GM19023 (cell line): Measurements from ENCODE around the gene SKP2.
"Not testable (repeated sequence)": the region's sequence is repeated elsewhere in the genome, so short reads cannot be mapped to it uniquely, and the experiment has no call there.

Experiments
- ATAC-seq: cut with Tn5 transposase; IDR thresholded peaks from one replicate; pipeline ENCODE4 v1.9.1; 2021; ENCODE audit warnings: mild to moderate bottlenecking, moderate library complexity; ENCODE audit not compliant: unreplicated experiment

Gene SKP2

GRCh38 chr5:36151434-36152323, at the start of gene SKP2, which contains the start of gene LMBRD2:
SKP2 (plus strand) TSS chr5:36152111; CDS start chr5:36152263, 152 bp downstream.
LMBRD2 (minus strand) TSS chr5:36151887; CDS start chr5:36143349, 8,538 bp downstream.
- peak; percentile 98 for ATAC-seq

DNA sequence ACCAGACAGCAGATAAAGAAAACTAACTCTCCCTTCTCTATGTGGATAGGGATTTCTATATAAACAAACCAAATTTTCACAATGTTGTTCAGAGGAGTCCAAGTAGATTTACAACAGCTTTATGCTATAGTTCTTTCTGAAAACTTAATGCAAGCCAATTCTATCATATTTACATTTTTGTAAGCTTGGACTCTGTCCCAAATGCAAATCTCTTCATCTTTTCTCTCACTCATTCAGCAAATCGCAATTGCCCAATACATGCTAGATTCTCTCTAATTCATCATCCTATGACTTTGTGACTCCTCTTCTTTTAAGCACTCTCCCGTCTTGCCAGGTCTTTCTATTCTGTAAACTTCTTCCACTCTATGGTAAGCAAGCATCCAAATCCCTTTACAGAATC, 46.1 kb upstream of the SKP2 start:
- ATAC-seq, result no peak

DNA sequence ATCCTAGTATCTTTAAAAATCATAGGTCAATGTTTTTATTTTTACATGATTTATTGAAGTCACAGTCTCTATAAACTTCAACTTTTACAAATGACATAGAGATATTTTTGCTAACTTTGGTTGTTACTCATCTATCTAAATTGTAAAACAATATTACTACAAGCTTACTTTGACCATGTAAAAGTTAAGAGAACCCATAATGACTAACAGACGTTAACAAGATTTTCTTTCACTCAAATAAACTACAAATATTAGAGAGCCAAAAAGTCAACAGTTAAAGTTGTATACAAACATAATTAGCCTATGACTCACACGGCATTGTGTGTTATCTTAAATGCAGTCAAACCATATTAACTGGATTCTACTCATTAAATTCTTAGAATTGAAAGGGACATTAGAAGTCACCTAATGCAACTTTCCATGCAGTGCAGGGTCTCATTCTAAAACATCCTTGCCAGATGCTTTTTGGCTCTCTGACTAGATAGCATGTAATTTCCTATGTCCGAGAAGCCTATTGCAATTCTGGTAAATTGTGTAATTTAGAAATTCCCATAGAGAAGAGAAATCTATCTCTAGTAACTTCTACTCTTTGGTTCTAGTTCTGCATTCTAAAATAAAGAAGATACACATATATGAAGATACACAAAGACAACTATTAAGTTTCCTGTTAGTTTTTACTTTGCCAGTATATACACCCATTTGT, 43.0 kb upstream of the SKP2 start:
- no peak for ATAC-seq

DNA sequence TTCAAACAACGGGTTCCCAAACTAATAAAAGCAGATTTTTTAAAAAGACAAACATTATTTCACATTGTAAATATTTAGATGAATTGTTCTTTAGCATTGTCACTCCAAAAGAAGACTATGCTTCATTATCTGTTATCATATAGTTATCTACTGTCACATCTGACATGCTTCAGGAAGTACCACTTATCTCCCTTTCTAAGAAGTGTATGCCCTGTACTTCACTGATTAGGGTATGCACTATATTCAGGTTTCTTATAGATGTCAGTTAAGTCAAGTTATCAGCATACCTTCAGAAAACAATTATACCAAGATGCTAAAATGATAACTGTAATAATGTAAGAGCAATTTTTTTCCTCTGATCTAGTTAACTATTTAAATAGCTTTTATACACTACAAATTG, 40.7 kb upstream of the SKP2 start:
- no peak for ATAC-seq

DNA sequence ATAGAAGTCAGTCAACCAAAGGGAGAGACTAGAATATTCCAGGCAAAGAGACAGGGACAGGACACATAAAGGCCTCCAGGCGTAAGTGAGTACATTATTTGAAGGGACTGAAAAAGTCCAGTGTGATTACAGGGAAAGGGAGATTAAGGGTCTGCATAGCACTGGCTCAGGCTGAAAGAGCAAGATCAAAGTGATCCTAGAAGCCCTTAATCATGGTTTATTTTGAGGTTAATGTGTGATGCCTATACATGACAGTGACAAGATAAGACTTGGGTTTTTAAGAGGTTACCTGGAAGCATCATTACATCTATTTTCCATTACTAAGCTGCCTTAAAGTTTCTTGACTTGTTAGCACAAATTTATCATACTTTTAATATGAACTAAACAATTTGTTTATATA, 26.0 kb upstream of the SKP2 start:
- no peak for ATAC-seq

- ATAC-seq, result no peak
Observed at GRCh38 chr5:36128795-36129194, 23.1 kb upstream of the SKP2 start.

GRCh38 chr5:36129666-36130065, 22.2 kb upstream of the SKP2 start:
- not testable (repeated sequence) for ATAC-seq

GRCh38 chr5:36133009-36133408, 18.9 kb upstream of the SKP2 start:
- not testable (repeated sequence) for ATAC-seq

DNA sequence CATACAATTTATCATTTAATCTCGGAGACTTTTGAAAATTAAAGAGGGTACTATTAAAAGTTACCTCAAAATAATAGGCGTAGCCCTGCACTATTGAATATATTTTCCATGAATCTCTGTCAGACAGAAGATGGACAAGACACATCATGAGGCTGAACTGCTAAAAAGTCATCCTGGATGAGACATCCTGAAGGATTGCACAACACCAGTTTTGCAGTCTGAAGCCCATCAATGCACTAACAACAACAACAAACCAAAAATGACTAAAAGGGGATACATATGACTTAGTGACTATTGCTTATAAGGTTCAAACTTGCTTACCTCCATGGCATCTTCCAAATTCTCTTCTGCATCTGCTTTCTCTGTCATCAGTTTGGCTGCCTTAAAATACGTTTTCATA, 15.9 kb upstream of the SKP2 start:
- ATAC-seq, result no peak

DNA sequence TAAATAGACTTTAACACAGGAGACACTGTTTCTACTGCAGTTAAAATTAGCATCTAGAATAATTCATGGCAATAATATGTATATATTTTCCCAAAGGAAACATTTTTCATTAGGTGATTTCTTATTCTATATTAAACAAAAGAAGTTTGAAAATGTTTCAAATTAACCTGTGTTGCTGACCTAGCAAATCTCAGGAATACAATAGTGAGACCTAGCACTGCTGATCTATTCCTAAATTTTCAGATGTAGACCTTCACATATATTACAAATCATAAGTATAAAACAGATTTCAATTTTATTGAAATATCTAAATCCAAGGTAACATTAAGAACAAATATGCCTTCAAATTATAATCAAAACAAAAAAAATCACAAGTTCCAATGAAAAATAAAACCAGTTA, 15.3 kb upstream of the SKP2 start:
- ATAC-seq, result no peak

DNA sequence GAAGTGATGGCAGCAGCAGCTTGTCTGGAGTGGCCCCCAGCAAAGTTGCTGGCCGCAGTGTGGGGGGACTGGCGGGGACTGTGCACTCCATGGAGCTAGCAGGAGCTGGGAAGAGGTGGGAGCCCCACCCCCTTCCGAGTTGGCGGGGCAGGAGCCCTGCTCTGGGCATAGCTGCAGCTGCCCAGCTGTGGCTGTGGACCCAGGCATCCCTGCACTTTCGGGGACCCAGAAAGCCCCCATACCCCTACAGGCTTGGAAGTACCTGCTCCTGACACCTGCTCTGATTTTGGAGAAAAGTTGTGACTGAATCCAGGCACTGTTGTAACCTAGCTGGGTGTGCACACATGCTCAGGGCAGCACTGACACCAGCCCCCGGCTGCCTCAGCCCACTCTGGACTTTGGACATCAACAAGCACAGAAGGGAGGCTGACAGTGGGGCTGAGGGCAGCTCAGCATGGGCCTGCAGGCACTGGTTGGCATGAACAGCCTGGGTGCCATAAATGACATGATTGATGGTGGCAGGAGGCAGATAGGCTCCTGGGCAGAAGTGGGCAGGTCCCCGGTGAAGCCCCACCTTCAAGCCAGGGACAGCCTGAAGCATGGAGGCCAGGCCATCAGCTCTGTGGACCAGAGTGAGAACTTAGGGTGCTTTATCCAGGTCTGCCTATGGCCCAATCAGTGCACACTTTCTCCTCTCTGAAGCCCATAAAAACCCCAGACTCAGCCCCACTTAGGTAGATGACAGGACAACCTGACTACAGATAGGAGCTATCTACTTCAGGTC, 12.8 kb upstream of the SKP2 start:
- ATAC-seq, result no peak

- no peak for ATAC-seq
Observed at GRCh38 chr5:36145311-36145710, 6.6 kb upstream of the SKP2 start.

DNA sequence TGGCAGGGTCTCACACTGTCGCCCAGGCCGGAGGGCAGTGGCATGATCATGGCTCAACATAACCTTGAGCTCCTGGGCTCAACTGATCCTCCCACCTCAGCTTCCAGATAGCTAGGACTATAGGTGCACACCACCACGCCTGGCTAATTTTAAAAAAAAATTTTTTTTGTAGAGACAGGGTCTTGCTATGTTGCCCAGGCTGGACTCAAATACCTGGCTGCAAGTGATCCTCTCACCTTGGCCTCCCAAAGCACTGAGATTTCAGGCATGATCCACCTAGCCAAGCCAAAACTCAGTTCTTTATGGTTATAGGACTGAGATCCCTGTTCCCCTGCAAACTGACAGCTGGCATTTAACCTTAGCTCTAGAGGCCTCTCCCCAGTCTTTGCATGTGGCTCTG, 5.5 kb upstream of the SKP2 start:
- no peak for ATAC-seq

DNA sequence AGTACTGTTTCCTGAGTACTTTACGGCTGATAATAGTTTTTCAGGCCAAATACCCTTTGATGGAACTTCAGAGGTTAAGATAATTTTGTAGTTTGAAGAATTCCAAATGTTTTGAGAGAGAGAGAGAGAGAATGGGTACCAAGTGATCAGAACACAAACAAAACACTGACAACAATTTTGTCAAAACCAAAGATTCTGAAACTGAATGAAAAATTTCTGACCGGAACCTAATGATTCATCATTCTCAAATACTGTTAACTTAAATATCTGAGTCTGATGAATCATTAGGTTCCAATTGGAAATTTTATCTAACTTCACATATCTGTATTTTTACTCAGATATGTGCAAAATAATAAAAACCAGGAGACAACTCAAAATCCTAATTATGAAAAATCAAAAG, 4.2 kb upstream of the SKP2 start:
- no peak for ATAC-seq

DNA sequence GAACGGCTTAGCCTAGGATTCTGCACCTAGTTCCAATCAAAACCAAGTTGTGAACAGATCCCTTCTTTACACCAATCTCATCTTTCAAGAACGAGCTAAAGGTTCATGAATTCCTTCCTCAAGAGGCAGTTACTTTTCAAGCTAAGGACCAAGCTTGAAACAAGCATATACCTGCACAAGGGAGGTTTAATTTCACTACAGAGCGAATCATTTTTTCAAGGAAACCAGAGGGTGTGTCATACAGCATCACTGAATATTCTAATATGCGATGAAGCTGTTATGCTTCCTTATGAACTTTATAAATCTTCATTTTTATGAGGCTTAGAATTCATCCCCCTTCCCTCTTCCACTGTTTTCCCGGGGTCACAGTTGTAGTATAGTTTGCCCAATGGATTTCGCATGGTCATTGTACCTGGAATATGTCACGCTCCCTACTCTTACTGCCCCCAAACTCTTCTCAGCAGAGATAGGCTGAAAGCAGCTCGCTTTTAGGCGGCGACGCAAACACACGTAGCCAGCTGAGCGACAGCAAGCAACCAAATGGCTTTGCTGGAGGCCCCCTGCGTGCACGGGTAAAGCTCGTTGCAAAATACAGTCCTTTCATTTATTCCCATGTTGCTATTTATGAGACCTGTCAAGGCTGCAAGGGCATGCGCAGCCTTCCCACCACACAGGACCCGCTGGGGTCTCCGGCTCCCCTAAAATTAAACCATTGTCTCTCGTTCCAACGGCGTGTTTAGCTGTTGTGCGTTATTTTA, 1.1 kb upstream of the SKP2 start:
- peak; percentile 23 for ATAC-seq

GRCh38 chr5:36152324-36153297, 700 bp downstream of the SKP2 start:
- peak; percentile 0 for ATAC-seq

- ATAC-seq, result no peak
Observed at GRCh38 chr5:36153298-36153677, 1.4 kb downstream of the SKP2 start.

- no peak for ATAC-seq
Observed at GRCh38 chr5:36153726-36154125, 1.8 kb downstream of the SKP2 start.

- ATAC-seq, result no peak
Observed at GRCh38 chr5:36155291-36155690, 3.4 kb downstream of the SKP2 start.
